HG03442 (cell line): ENCODE results near the gene UGGT1.
"Not testable (repeated sequence)": the region's sequence is repeated elsewhere in the genome, so short reads cannot be mapped to it uniquely, and the experiment has no call there.

Experiments
- ATAC-seq: cut with Tn5 transposase; IDR thresholded peaks from one replicate; pipeline ENCODE4 v1.9.1; 2021; ENCODE audit warnings: mild to moderate bottlenecking, moderate library complexity; ENCODE audit not compliant: unreplicated experiment

UGGT1 gene

DNA sequence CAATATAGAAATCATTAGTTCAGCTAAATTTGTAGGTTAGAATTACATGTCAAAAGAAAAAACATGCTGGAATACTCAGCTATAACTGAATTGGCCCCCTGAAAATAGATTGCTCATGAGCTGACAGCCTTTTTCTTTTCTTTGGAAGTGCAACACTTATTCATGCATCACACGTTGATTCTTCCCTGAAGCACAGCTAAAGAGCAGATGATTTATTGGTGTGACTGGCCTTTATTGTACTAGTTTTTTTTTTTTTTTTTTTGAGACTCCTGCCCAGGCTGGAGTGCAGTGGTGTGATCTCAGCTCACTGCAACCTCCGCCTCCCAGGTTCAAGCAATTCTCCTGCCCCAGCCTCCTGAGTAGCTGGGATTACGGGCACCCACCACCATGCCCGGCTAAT, 83.1 kb downstream of the UGGT1 start:
- not testable (repeated sequence) for ATAC-seq

DNA sequence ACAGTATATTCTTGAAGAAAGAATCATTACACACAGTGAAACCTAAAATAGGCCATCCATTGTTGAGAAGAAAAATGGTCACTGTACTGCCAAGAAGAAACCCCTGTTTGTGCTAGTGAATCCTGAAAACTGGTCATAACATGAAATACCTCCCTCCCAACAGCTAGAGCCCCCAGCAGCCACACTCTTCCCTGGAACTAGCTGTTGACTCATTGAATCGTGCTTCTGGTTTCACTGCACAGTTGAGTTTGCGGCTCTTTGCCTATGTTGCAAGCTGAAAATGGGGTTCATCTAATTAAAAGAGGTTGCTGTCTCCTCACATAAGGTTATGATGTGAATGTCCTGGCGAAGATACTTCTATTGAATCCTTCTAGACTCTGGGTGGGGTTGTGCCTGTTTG, 86.3 kb downstream of the UGGT1 start:
- no peak for ATAC-seq

DNA sequence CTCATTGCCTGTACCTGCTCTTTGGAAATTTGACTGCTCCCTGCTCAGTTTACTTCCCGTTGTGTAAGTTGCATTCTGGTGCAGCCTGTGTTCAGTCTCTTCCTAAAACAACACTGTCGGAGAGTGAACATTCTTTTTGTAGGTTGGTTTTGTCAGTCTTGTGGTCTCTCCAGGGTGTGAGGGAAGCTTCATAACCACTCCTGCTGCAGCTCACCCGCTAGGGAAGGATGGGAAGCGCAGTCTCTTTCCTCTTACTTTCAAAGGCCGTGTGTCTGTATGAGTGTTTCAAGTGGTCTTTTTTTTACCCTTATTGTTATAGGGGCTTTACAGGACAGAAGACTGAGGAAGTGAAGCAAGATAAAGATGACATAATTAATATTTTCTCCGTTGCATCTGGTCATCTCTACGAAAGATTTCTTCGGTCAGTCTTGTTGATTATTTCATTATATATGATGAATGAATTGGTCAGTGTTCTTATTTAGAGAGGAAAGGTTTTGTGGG, 87.2 kb downstream of the UGGT1 start:
- no peak for ATAC-seq

DNA sequence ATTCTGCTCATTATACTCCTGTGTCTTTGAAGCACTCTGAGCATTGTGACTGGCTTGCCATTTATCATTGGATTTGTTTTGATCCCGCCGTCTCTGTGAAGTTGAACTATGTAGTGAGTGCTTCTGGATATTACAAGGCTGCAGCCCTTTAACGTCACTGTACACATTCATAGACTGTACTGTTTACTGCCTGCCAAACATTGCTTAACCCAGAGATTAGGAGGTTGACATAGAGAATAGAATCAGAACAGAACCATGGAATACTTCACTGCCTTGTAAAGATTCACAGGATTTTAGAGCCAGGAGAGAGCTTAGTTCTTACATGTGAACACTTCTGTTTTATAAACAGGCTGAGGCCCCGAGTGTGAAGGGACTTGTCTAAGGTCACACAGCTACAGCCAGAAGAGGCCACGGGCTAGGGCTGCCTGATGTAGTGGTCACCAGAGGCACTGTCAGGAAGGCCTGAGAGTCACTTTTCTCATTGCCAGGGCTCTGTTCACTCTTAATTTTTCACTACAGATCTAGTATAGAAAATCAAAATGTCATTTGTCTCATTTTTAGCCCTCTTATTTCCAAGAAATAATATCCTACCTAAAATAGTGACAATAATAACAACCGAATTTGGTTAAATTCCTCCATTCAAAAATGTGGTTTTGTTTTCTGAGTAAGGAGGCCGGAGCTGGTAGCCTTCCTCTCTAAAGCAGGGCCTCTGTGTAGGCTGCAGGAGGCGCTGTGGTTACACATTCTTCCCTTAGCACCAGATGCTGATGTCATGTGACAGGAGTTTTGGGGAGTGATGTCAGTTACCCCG, 87.9 kb downstream of the UGGT1 start:
- peak; percentile 55 for ATAC-seq

DNA sequence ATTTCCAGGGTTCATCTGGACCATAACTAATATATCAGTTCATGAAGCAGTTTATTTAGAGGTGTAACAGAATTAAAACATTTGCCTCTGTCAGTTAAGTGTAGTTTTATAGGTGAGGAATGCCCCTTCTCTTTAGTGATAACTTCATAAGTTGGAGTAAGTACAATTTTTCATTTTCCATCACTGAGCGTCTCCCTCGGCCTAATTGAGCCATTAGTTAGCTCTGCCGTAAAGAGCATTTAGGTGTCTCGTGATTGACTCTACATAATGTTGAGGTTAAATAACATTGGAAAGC, 88.4 kb downstream of the UGGT1 start:
- no peak for ATAC-seq

DNA sequence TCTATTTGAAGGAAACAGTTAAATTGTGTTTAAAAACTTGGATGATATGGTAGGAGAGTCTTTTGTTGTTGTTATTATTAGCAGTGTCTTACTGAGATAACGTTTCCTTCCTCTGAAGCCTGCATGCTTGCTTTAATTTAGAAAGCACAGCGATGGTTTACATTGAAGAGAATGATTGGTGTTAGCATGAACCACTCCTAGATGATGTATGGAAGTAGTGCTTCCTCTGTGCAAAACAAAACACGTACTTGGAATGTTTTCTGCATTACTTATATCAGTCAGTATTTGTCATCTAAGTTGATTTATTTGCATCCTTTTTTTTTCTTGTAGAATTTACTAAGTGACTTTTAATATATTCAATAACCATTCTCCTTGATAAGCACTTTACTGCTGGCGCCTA, 89.0 kb downstream of the UGGT1 start:
- ATAC-seq: no peak

DNA sequence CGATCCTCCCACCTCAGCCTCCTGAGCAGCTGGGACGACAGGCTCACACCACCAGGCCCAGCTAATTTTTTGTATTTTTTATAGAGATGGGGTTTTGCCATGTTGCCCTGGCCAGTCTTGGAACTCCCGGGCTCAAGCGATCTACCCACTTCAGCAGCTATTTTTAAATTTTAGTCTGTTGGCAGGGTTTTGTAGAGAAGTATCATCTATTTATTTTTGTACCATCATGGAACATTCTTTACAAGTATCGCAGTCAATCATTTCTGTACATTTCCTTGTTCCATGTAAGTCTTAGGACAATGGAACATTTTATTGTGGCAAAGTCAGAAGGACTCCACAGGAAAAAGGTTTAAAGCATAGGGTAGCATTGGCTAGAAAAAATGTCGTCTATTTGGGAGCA, 94.6 kb downstream of the UGGT1 start:
- ATAC-seq: no peak

DNA sequence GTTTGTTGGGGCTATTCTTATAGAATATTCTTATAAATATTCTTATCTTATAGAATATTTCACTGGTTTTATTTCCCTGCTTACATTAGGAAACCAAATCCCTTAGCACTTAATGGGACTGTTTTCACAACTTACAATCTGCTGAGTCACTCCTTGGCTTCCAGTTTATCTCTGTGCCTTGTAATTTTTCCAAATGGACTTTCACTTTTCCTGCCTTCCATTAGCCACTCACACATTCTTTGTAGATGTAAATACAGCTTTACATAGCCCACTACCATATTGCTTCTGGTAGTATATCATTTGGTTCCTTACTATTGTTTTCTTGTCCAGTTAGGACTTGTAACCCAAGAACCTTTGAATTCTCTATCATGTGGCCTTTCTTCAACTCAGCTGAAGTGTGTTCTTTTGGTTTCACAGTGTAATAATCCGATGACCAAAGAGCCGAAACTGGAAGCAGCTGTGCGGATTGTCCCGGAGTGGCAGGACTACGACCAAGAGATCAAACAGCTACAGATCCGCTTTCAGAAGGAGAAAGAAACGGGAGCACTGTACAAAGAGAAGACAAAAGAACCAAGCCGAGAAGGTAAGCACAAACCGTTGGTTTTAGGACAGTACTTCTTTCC, 96.1 kb downstream of the UGGT1 start:
- ATAC-seq: no peak

DNA sequence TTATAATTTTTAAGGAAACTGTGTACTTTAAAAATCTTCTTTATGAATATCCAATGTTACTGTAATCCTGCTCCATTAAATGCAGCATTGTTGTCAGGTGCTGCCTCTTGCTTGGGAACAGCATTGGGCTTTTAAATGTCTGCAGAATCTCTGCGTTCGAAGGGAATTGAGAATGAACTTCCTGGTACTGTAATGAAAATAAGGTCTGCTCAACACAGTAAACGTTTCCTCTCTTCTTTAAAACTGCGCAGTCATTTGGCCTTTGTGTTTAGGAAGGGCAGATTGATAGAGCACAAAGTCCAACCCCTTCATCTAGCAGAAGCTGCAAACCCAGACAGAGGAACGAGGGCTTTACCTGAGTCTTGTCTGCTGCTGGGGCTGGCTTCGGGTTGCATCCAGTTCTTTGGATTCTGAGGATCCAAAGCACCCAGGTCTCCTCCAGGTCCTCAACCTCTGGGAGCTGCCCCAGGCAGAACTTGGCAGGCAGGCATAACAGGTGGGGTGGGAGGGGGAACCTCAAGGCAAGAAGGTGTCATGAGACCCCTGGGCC, 104.5 kb downstream of the UGGT1 start:
- no peak for ATAC-seq

DNA sequence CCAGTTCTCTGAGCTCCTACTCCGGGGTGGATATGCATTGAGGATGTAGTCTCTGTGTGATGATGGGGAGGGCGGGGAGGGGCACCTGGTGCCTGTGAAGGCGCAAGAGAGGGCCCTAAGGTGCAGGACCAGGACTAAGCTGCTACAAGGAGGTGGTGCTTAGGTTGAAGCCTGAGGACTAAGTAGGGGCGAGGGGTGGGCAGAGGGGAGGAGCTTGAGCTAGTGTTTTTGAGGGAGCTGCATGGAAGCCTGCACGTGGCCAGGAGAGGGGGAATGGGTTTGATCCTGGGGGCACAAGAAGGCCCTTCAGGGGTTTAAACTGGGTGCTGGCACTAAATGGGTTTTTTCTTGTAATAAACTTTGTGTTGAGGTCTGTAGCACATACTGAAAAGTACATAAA, 105.0 kb downstream of the UGGT1 start:
- ATAC-seq: no peak

DNA sequence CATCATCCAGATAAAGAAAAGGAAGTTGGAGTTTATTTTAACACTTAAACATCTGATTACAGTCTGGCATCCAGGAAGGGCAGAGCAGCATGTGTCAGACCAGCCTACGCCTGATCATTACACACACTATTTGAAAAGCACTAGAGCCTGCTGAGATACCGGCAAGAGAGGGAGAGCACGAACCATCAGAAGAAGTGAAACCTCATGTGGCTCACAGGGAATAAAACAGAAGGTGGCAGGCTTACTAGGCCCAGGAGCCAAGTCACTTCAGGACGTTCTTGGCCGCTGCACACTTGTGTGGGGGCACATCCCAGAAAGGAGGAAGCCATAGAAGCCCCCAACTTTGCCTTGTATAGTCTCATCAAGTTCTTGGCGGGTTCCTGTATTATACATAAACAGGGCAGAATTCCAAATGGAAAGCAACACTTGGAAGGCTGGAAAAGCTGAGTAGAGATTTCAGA, 105.5 kb downstream of the UGGT1 start:
- peak; percentile 86 for ATAC-seq

DNA sequence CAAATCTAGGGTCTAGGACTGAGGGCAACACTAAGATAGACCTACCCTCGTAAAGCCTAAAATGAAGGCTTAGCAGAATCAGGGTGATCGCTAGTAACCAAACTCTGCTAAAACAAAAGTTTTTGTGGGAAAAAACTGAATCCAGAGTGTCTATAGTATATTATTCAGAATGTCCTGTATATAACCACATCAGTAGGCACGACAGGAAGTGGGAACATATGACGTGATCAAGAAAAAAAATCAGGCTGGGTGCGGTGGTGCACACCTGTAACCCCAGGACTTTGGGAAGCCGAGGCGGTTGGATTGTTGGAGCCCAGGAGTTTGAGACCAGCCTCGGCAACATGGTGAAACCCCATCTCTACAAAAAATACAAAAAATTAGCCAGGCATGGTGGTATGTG, 106.1 kb downstream of the UGGT1 start:
- no peak for ATAC-seq

DNA sequence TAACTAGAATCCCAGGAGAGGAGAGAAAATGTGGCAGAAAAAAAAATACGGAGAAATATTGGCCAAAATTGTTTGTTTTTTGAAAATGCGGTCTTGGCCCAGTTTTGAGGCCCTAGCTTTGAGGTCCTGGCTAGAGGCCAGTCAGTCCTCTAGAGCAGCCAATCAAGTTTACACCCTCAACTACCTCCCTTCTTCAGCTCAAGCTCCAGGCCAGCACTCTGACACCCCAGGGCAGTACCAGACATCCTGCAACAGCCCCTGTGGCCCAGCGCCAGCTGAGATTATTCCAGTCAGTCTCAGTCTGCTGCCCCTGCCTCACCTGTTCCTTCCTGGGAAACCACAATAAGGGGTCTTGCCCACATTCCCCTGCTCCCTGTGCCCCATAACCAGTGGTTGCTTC, 107.7 kb downstream of the UGGT1 start:
- ATAC-seq: no peak

DNA sequence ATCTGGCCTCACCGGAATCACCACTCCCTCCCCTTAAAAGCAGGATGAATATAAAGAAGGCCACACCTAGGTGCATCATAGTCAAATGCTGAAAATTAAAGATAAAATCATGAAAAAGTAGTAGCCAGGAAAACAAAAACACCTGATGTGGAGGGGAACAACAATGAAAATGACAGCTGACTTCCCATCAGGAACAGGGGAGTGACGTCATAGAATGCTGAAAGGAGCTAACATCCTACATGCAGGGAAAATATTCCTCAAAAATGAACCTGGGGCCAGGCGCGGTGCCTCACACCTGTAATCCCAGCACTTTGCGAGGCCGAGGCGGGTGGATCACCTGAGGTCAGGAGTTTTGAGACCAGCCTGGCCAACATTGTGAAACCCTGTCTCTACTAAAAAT, 108.1 kb downstream of the UGGT1 start:
- no peak for ATAC-seq

DNA sequence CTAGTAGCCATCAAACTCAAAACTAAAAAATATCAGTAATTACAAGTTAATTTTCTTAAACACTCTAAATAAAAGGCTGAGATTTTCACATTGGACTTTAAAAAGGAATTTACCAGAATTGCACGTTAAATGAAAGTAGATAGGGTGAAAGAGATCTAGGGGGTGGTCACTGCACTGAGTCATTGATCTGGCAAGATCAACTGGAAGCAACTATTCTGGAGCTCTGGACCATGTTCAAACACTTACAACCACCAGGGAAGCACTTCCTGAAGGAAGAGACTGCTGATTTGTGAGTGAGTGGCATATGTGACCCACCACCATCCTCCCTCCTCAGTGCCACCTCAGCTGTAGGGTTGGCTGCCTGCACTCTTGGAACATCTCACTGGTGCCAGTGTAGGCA, 111.8 kb downstream of the UGGT1 start:
- ATAC-seq: no peak

DNA sequence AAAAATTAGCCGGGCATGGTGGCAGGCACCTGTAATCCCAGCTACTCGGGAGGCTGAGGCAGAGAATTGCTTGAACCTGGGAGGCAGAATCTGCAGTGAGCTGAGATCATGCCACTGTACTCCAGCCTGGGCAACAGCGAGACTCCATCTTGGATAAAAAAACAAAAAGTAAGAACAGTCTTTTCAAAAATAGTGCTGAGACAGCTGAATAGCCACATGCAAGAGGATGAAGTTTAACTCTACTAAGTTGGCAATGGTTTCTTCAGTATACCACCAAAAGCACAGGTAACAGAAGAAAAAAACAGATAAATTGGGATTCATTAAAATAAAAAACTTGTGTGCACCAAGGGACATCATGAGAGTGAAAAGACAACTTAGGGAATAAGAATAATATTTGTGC, 115.2 kb downstream of the UGGT1 start:
- ATAC-seq: no peak

DNA sequence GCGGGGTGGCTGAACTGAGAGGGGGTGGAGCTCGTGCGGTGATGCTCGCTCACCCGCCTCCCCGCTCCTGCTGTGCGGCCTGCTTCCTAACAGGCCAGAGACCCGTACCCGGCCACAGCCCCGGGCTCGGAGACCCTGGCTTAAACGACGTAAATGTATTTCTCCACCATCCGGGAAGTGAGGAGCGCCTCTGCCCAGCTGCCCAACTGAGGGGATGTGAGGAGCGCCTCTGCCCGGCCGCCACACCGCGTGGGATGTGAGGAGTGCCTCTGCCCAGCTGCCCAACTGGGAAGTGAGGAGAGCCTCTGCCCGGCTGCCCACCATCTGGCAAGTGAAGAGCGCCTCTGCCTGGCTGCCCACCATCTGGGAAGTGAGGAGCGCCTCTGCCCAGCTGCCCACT, 117.0 kb downstream of the UGGT1 start:
- ATAC-seq: no peak

DNA sequence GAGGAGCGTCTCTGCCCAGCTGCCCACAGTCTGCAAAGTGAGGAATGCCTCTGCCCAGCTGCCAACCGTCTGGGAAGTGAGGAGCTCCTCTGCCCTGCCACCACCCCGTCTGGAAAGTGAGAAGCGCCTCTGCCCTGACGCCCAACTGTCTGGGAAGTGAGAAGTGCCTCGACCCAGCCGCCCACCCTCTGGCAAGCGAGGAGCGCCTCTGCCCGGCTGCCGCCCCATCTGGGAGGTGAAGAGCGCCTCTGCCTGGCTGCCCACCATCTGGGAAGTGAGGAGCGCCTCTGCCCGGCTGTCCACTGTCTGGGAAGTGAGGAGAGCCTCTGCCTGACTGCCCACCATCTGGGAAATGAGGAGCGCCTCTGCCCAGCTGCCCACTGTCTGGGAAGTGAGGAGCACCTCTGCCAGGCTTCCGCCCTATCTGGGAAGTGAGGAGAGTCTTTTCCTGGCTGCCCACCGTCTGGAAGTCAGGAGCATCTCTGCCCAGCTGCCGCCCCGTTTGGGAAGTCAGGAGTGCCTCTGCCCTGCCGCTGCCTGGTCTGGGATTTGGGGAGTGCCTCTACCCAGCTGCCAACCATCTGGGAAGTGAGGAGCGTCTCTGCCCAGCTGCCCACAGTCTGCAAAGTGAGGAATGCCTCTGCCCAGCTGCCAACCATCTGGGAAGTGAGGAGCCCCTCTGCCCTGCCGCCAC, 117.8 kb downstream of the UGGT1 start:
- not testable (repeated sequence) for ATAC-seq

DNA sequence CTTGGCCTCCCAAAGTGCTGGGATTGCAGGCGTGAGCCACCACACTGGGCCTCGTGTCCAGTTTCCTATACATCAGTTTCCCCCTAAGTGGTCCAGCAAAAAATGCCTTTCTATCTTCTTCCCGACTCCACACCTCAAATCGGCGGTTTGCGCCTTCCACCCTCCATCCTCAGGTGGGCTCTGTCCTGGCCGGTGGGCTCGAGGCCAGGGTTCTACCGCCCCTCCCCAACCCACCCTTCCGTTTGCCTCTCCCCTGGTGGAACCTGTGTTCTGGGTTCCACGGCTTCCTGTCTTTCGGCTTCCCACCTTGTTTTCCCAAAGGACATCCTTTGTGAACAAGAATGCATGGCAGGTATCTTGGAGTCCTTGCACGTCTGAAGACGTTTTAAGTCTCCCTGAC, 123.3 kb downstream of the UGGT1 start:
- ATAC-seq: no peak

DNA sequence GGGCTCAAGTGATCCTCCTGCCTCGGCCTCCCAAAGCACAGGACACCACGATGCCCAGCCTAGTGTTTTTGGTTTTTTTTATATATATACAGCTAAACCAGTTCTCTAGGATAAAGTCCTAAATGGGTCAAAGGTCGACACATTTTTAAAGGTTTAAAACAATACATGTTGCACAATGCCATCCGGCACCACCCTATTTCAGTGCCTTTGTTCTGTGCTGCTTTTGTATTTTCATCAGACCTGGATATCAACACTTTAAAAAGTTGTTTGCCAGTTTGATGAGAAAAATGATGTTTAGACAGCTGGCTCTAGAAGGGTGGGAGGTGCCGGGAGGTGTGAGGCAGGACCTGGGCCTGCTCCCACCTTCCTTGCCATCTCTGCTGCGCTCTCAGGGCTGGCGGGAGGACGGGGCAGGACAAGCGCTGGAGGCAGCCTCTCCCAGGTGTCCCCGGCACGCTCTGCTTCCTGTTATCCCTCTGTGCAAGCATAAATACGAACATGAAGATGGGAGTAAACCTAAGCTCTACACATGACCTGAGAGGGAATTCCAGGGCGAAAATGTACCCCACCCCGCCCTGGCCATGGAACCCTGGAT, 124.0 kb downstream of the UGGT1 start:
- ATAC-seq: no peak

DNA sequence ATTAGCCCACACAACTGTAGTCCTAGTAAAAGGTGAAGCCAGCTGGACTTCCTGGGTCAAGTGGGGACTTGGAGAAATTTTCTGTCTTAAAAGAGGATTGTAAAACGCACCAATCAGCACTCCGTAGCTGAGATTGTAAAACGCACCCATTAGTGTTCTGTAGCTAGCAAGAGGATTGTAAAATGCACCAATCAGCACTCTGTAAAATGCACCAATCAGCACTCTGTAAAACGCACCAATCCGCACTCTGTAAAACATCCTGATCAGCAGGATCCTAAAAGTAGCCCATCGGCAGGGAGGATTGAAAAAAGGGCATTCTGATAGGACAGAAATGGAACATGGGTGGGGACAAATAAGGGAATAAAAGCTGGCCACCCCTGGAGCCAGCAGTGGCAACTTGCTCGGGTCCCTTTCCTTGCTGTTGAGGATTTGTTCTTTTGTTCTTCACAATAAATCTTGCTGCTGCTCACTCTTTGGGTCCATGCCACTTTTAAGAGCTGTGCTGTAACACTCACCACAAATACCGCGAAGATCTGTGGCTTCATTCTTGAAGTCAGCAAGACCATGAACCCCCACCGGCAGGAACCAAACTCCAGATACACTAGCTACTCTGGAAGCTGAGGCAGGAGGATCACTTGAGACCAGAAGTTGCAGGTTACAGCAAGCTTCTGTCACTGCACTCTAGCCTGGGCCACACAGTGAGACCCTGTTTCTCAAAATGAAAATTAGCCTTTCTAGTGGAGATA, 125.1 kb downstream of the UGGT1 start:
- no peak for ATAC-seq
